GM12872 (cell line): ENCODE results near the gene IGF2.

Experiments used
- TF ChIP-seq, protein P1 (sequence below): IDR thresholded peaks from 3 replicates; pipeline ENCODE4 v1.5.1; 2011; ENCODE audit warnings: low read depth, mild to moderate bottlenecking, low read length, moderate library complexity; ENCODE audit not compliant: insufficient read depth

IGF2 gene, protein sequence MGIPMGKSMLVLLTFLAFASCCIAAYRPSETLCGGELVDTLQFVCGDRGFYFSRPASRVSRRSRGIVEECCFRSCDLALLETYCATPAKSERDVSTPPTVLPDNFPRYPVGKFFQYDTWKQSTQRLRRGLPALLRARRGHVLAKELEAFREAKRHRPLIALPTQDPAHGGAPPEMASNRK

GRCh38 chr11:2139123-2139521, at the start of gene IGF2:
IGF2 (minus strand) TSS chr11:2139389; CDS start chr11:2135523, 3,866 bp downstream.
- TF ChIP-seq, protein P1, sequence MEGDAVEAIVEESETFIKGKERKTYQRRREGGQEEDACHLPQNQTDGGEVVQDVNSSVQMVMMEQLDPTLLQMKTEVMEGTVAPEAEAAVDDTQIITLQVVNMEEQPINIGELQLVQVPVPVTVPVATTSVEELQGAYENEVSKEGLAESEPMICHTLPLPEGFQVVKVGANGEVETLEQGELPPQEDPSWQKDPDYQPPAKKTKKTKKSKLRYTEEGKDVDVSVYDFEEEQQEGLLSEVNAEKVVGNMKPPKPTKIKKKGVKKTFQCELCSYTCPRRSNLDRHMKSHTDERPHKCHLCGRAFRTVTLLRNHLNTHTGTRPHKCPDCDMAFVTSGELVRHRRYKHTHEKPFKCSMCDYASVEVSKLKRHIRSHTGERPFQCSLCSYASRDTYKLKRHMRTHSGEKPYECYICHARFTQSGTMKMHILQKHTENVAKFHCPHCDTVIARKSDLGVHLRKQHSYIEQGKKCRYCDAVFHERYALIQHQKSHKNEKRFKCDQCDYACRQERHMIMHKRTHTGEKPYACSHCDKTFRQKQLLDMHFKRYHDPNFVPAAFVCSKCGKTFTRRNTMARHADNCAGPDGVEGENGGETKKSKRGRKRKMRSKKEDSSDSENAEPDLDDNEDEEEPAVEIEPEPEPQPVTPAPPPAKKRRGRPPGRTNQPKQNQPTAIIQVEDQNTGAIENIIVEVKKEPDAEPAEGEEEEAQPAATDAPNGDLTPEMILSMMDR, result no peak

GRCh38 chr11:2188745-2189144, 49.6 kb upstream of the IGF2 start:
- TF ChIP-seq, protein P1, result no peak

DNA sequence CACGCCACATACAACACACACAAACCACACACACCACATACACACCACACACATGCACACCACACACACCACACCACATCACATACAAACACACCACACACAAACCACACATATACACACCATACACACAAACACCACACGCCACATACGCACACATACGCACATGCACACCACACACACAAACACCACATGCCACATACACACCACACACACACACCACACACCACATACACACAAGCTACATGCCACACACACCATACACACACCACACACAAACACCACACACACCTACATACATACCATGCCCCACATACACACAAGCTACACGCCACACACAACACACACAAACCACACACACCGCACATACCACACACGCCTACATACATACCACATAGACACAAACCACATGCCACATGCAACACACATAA, 48.1 kb upstream of the IGF2 start:
- TF ChIP-seq, protein P1, result no peak

GRCh38 chr11:2186669-2187279, 47.6 kb upstream of the IGF2 start:
- TF ChIP-seq, protein P1, result peak; percentile 59

GRCh38 chr11:2185324-2186085, 46.3 kb upstream of the IGF2 start:
- TF ChIP-seq, protein P1, result no peak

DNA sequence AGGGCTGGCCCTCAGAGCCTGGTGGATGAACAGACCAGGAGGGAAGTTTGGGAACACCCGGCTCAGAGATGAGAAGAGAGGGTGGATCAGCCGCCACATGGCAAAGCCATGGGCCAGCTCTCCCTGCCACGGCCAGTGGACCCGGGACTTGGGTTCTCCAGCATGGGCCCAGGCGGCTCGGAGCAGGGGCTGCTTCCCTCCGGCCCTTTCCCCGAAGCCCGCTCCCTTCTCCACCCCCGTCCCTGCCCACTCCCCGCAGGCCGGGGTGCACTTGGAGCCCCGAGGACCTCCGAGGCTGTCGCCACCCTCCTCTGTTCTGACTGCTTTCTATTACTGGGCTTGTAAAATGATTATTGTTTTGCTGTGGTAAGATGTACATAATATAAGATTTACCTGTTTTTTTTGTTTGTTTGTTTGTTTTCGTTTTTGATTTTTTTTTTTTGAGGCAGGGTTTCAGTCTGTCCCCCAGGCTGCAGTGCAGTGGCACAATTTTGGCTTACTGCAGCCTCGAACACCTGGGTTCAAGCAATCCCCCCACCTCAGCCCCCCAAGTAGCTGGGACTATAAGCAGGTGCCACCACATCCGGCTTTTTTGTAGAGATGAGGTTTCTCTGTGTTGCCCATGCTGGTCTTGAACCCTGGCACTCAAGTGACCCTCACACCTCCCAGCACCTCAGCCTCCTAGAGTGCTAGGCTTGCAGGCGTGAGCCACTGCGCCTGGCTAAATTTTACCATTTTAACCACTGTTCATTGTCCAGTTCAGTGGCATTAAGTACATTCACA, 43.7 kb upstream of the IGF2 start:
- TF ChIP-seq, protein P1, result no peak

- TF ChIP-seq, protein P1, result no peak
Measured at GRCh38 chr11:2182075-2182474, 42.9 kb upstream of the IGF2 start.
